ENCODE data around the gene GALT. TPM values are rescaled to one million over a fixed set of nuclear protein-coding genes. Genes with fewer than 3 reads are reported as not detected.
A peak's percentile ranks its signal among the peaks of the same experiment; 100 is the strongest.

The GALT gene
- total and polyA plus RNA-seq, 2 donors (not counting 1 experiment from before 2014, with no cell fraction given), result 111 to 167 TPM

- Histone ChIP-seq H3K27ac (ENCODE audit: low read length in 2 of 2) (no peak overlapping the region), H3K27me3 (replicated peaks in 1 of 4; ENCODE audit: control extremely low read depth in 1 of 4, control insufficient read depth in 3 of 4, insufficient read depth in 4 of 4, low read length in 3 of 4) (peaks cover 0 to 2% (median 0%) of the 10 kb centered on the region in 4 experiments), H3K9me3 (ENCODE audit: control extremely low read depth in 1 of 3, control insufficient read depth in 2 of 3, insufficient read depth in 1 of 3, low read length in 2 of 3) (peaks cover 0 to 8% (median 5%) of the 10 kb centered on the region in 3 donors), H3K79me2 (ENCODE audit: control insufficient read depth, insufficient read depth, low read length) (no peaks in the 10 kb centered on the region), H3K4me1 (ENCODE audit: control insufficient read depth in 2 of 2, insufficient read depth in 2 of 2, low read length in 2 of 2) (no peaks in the 10 kb centered on the region), H2AFZ (ENCODE audit: insufficient read depth, low read depth, low read length, poor library complexity, severe bottlenecking) (no peak overlapping the region), H4K20me1 (ENCODE audit: control insufficient read depth, insufficient read depth, low read length, poor library complexity, severe bottlenecking) (no peaks in the 10 kb centered on the region), H3K4me3 (ENCODE audit: control extremely low read depth in 1 of 5, extremely low read depth in 1 of 5, insufficient read depth in 1 of 5, low read depth in 2 of 5, low read length in 4 of 5) (no peak overlapping the region), H3K9ac (ENCODE audit: low read length) (no peak overlapping the region), H3K4me2 (replicated peaks; ENCODE audit: low read depth, low read length, poor library complexity, severe bottlenecking) (no peak overlapping the region), H3K36me3 (replicated peaks in 1 of 2; ENCODE audit: control extremely low read depth in 1 of 2, control insufficient read depth in 1 of 2, extremely low read depth in 1 of 2, insufficient read depth in 2 of 2, low read length in 1 of 2) (no peaks in the 10 kb centered on the region)
- no peak for ATAC-seq (ENCODE audit: low read depth)
- POLR2A ChIA-PET, result no interaction called here
- Mint-ChIP-seq H3K4me1 (no peaks in the 10 kb centered on the region), H3K9me3 (ENCODE audit: insufficient read depth) (peaks cover 6% of the 10 kb centered on the region), H3K4me3 (no peak overlapping the region), H3K27me3 (no peaks in the 10 kb centered on the region), H3K27ac (no peak overlapping the region)
- 94% methylated on average over 3 of the region's 3 CpGs for WGBS (ENCODE audit: insufficient coverage)
- TF ChIP-seq, protein P1, sequence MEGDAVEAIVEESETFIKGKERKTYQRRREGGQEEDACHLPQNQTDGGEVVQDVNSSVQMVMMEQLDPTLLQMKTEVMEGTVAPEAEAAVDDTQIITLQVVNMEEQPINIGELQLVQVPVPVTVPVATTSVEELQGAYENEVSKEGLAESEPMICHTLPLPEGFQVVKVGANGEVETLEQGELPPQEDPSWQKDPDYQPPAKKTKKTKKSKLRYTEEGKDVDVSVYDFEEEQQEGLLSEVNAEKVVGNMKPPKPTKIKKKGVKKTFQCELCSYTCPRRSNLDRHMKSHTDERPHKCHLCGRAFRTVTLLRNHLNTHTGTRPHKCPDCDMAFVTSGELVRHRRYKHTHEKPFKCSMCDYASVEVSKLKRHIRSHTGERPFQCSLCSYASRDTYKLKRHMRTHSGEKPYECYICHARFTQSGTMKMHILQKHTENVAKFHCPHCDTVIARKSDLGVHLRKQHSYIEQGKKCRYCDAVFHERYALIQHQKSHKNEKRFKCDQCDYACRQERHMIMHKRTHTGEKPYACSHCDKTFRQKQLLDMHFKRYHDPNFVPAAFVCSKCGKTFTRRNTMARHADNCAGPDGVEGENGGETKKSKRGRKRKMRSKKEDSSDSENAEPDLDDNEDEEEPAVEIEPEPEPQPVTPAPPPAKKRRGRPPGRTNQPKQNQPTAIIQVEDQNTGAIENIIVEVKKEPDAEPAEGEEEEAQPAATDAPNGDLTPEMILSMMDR (IDR thresholded peaks at IDR 0.05), result no peak
- no peak for TF ChIP-seq EZH2 (IDR thresholded peaks at IDR 0.05; ENCODE audit: borderline replicate concordance, insufficient read depth, low read depth, low read length, poor library complexity, severe bottlenecking)
- CTCF ChIA-PET, result interaction anchor here (1.7 kb wide), 1 partner anchor 27 kb away, joined by 15 read pairs; no protein-coding TSS in a partner anchor
- DNase-seq, result no peak
- intact Hi-C loops (cut with micrococcal nuclease), result loop anchor here (2.0 kb wide), 1 partner anchor 28 kb away; no protein-coding TSS in a partner anchor
These were observed 28.0 kb downstream of the GALT start for GRCh38 chr9:34674440-34674839.

- TF ChIP-seq EZH2 (IDR thresholded peaks at IDR 0.05; ENCODE audit: borderline replicate concordance, insufficient read depth, low read depth, low read length, poor library complexity, severe bottlenecking), result no peak
- TF ChIP-seq, protein P1 (IDR thresholded peaks at IDR 0.05), result peak; percentile 32
- Histone ChIP-seq H4K20me1 (ENCODE audit: control insufficient read depth, insufficient read depth, low read length, poor library complexity, severe bottlenecking) (no peaks in the 10 kb centered on the region), H2AFZ (ENCODE audit: insufficient read depth, low read depth, low read length, poor library complexity, severe bottlenecking) (no peak overlapping the region), H3K36me3 (replicated peaks in 1 of 2; ENCODE audit: control extremely low read depth in 1 of 2, control insufficient read depth in 1 of 2, extremely low read depth in 1 of 2, insufficient read depth in 2 of 2, low read length in 1 of 2) (no peaks in the 10 kb centered on the region), H3K4me3 (ENCODE audit: control extremely low read depth in 1 of 5, extremely low read depth in 1 of 5, insufficient read depth in 1 of 5, low read depth in 2 of 5, low read length in 4 of 5) (no peak overlapping the region), H3K27ac (ENCODE audit: low read length in 2 of 2) (no peak overlapping the region), H3K4me1 (ENCODE audit: control insufficient read depth in 2 of 2, insufficient read depth in 2 of 2, low read length in 2 of 2) (no peaks in the 10 kb centered on the region), H3K9me3 (ENCODE audit: control extremely low read depth in 1 of 3, control insufficient read depth in 2 of 3, insufficient read depth in 1 of 3, low read length in 2 of 3) (peaks cover 0 to 1% (median 1%) of the 10 kb centered on the region in 3 donors), H3K27me3 (replicated peaks in 1 of 4; ENCODE audit: control extremely low read depth in 1 of 4, control insufficient read depth in 3 of 4, insufficient read depth in 4 of 4, low read length in 3 of 4) (peaks cover 0 to 2% (median 0%) of the 10 kb centered on the region in 4 experiments), H3K9ac (ENCODE audit: low read length) (no peak overlapping the region), H3K4me2 (replicated peaks; ENCODE audit: low read depth, low read length, poor library complexity, severe bottlenecking) (no peak overlapping the region), H3K79me2 (ENCODE audit: control insufficient read depth, insufficient read depth, low read length) (no peaks in the 10 kb centered on the region)
- WGBS (ENCODE audit: insufficient coverage), result 8% methylated on average over 6 of the region's 10 CpGs
- Mint-ChIP-seq H3K4me3 (no peak overlapping the region), H3K9me3 (ENCODE audit: insufficient read depth) (peaks cover 3% of the 10 kb centered on the region), H3K27ac (no peak overlapping the region), H3K27me3 (no peaks in the 10 kb centered on the region), H3K4me1 (no peaks in the 10 kb centered on the region)
- POLR2A ChIA-PET, result no interaction called here
- intact Hi-C loops (cut with micrococcal nuclease), result loop anchor here (2.0 kb wide), 1 partner anchor 28 kb away; no protein-coding TSS in a partner anchor
- CTCF ChIA-PET, result interaction anchor here (0.6 to 1.7 kb wide), 3 partner anchors 24 to 197 kb away, joined by 3 to 15 read pairs (median 3); no protein-coding TSS in a partner anchor
- ATAC-seq (ENCODE audit: low read depth) (peak; percentile 54), DNase-seq (peak; percentile 55)
These were observed 28.7 kb downstream of the GALT start for GRCh38 chr9:34675048-34675714.
